Myocyte (in vitro differentiated cells): Measurements from ENCODE around the gene RPP25. TPM values are rescaled to one million over a fixed set of nuclear protein-coding genes. Genes with fewer than 3 reads are reported as not detected.
A peak's percentile ranks its signal among the peaks of the same experiment; 100 is the strongest.
"Not testable (repeated sequence)": the region's sequence is repeated elsewhere in the genome, so short reads cannot be mapped to it uniquely, and the experiment has no call there.

ENCODE experiments used
- DNase-seq: peaks from one replicate; pipeline ENCODE4 v3.0.0-alpha.2; 2012; ENCODE audit warnings: low read depth
- total RNA-seq: library from RNA; depleted of rRNA; stranded (reverse); fragments of >200 nt; gene quantifications from 2 replicates; pipeline ENCODE4 v1.2.3, GENCODE V29; 2014

Gene RPP25
- total RNA-seq, 1 donor from 2014 or later: 3.2 TPM

DNA sequence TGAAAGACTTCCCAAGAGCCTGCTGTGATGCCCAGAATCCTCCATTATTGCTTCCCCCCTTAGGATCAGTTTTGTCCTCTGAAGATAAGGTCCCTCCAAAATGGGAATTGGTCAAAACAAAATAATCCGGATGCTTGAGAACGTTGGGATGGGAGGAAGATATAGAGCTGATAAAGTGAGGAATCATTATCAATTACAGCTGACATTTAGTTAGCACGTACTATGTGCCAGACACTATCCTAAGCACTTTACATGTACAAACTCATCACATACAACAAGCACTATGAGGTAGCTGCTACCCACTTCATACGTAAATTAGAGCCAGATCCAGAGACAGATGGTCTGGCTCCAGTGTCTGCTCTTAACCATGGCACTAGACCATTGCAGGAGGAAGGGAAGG, 6.6 kb upstream of the RPP25 start:
- no peak for DNase-seq

DNA sequence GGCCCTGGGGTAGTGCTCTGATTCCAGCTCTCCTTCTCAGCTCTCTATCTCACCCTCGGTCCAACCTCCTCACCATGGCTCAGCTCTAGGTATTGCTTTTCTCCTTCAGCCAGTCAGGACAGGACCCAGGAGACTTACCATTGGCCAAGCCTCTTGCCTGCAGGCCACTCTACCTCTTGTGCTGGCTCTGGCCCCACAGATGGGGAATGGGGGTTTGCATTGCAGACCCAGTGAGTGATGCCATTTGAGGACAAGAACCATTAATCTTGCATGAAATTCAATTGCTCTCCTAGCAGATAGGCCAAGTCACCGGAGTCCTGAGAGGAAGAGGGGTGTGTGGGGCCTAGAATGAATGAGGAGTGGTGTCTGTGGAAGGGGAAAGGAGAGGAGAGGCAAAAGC, 6.1 kb upstream of the RPP25 start:
- no peak for DNase-seq

DNA sequence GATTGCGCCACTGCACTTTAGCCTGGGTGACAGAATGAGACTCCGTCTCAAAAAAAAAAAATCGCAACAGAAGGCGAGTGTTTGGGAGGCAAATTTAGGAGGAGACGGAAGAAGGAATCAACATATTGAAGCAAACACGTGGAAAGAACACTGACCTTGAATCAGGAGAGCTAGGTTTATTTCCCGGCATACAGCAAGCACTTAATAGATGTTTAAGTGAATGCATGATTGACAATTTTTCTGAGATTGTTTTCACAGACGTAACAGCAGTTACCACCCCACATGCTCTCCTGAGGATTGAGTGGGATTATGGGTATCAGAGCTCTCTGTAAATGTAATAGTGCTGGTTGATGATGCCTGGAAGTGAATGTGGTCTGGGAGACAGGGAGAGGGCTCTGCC, 5.6 kb upstream of the RPP25 start:
- DNase-seq: no peak

DNA sequence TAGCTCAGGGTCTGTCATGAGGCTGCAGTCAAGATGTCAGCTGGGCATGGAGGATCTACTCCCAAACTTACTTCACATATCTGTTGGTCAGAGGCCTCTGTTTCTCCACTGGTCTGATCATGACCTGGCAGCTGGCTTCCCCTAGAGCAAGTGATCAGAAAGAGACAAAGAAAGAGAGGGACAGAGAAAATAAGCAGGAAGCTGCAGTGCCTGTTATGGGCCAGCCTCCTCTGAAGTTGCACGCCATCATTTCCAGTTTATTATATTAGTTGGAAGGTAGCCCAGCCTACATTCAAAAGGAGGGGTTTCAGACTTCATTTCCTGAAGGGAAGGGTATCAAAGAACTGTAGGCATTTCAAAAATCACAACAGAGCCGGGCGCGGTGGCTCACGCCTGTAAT, 5.0 kb upstream of the RPP25 start:
- no peak for DNase-seq

DNA sequence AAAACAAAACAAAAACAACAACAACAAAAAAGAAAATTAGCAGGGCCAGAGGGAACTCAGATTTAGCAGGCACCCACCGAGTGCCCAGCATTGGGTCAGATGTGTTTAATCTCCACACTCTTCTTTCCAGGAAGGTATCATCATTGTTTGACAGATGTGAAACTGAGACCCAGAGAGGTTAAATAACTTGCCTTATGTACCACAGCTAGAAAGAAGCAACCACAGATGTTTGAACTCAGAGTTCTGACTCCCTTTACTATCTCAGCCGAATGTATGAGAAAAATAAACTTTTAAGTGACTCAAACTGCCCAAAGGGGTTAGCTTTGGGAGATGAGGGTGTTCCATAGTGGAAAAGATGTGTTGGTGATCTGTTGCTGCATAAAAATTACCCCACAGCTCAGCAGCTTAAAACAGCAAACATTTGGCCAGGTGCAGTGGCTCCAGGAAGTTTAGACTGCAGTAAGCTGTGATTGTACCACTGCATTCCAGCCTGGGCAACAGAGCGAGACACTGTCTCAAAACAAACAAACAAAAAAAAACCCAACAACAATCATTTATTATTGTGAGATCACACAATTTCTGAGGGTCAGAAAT, 4.5 kb upstream of the RPP25 start:
- DNase-seq: no peak

DNA sequence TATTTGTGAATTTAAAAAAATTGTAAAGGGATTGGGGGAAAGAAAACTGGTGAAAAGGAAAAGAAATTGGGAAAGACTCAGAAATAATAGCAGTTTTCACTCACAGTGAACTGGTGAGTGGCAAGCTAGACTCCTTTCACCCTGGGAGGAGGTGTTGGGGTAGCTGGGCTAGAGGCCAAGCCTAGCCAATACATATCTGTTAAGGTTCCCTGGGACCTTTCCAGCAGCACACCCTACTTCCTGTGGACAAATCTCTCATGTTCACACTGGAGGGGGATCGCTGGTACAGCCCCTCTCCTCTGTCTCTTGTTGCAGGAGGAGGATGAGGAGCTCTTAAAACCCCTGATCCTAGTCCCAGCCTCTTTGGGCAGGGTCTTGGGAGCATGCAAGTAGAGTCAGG, 3.7 kb upstream of the RPP25 start:
- no peak for DNase-seq

DNA sequence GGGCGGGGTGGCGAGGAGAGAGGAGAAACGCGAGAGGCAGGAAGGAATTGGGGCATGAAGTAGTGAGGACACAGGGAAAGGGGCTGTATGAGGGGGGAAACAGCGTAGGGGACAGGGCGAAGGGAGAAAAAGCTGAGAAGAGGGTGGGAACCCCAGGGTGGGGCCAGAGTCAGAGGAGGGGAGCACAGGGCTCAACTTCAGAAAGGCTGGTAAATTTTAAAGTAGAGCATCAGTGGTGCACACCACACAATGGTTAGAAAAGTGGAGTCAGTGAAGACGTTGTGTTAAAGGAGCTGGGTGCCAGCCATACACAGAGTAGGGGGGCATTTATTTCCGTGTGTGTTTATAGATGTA, 3.0 kb upstream of the RPP25 start:
- no peak for DNase-seq

DNA sequence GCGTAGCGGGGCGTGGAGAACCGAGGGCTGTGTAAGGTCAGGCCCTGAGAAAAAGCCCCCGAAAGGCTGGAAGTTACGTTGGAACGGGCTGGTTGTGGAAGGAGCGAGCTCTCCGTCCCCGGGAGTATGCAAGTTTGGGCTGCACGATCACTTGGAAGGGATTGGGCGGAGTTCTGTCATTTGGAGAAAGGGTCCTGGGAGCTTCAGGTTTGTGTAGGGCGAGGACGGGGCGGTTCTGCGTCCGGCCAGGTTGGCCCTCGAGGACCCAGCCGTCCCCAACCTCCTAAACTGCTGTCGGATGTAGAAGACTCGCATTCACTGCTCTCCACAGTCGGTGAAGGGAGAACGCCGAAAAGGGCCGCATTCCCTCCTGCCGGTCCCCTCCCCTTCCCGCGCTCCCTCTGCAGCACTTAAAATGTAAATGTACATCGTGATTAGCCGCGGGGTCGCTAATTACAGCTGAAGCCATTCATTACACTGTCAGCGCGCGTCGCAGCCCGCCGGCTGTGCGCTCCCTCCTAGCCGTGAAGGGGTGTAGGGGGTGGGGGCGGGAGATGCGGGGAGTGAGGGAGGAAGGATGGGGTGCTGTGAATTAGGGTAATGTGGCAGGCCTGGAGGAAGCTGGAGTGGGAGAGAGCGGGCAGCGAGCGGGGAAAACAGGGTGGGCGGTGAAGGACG, 2.5 kb upstream of the RPP25 start:
- no peak for DNase-seq

DNA sequence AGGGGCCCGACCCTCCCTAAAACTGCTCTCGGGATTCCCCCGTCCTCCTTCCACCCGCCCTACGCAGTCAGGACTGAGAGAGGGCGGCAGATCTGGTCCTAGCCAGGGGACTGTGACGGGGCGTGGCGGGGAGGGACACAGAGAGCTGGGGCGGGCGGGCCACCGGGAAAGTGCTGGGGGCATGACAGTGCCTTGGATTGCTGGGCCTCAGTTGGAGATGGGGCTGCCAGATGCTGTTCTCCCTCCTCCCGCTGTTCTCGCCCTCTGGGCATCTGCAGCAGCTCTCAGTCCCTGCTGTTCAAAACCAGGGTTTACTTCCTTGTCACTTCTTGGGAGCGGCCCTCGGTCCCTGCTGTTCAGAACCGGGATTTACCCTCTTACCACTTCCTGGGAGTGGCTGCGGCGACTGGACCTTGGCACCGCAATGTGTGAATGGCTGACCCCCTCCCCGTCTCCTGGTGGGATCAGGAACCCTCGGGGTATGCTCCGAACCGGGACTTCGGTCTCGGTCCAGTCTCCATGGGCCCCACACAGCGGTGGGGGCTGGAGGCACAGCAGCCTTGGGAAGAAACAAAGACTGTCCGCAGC, 1.8 kb upstream of the RPP25 start:
- DNase-seq: peak; percentile 40

DNA sequence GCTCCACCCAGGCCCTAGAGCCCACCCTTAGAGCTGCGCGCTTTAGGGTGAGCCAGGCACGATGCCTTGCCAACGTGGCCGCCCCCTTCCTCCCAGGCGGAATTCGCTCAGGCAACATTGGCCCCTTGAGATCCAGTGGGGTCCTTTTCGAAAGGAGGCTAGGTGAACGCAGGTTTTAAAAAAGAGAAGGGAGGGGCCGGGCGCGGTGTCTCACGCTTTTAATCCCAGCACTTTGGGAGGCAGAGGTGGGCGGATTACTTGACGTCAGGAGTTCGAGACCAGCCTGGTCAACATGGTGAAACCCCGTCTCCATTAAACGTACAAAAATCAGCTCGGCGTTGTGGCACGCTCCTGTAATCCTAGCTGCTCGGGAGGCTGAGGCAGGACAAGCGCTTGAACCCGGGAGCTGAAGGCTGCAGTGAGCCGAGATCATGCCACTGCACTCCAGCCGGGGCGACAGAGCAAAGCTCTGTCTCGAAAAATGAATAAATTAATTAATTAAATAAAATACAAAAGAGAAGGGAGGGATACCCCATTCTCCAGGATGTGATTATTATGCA, 984 bp upstream of the RPP25 start:
- DNase-seq: no peak

DNA sequence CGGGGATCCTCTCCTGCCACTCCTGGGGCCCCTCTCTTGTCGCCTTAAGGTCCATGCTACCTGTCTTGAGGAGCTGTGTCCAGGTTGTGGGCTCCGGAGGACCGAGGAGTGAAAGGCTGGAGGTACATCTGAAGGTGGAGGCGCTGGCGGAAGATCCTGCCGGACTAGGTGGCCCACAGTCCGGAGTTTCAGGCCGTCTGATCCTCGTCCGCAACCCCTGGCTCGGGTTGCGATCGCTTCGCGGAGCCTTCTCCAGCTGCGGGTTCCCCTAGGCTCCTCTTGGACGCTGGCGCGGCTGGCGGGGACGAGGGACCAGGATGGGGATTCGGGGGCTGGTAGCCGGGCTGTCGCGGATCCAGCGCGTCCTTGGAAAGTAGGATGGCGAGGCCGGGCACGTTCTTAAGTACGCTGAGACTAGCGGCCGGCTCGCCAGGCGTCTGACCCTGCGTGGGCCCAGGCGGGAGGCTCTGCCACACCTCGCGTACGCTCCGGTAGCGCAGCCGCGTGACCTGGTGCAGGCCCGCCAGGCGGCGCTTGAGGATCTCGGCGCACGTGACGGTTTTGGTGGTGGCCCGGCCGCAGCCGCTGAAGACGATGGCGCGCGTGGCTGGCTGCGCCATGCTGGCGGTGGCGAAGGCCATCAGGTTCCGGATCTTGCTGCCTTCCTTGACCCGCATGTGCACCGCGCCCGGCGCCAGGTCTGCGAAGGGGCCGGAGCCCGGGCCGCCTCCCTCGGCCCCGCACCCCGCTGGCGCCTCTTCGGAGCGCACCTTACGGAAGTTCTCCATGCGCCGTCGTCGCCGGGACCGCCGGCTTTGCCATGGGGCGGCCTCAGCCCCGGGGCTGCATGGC, 550 bp downstream of the RPP25 start:
- no peak for DNase-seq

DNA sequence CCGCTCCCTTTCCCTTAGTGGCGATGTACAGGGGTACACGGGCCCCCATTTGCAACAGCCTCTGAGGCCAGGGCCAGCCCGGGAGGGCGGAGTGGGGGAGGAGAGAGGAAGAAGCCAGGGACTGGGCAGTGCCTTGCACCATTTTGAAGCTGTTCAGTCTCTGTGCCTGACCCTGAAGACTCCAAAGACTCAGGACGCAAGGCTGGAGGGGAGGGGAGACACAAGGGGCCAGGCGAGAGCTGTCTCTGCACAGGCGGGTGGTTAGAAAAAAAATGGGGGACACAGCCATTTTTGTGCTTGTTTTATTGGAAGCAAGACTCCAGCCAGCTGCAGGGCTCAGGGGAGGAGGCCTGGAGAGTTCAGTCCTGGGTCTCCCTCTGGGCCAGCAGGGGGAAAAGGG, 1.6 kb downstream of the RPP25 start:
- no peak for DNase-seq

DNA sequence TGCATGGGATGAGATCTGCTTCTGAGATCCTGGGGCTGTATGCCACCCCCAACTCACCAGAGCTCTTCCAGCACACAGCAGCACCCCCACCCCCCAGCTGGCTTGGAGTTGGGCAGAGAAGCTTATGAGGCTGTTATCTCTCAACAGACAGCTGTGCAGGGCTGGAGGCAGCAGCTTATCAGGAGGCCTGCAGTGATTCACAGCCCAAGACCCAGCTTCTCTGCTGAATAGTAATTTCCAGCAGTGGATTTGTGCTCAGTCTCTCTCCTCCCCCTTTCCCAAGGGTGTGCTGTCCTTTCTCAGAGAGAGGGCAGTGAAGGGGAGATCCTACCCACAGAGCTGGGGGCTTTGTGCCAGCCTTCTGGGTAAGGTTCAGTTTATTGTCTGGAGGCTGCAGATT, 2.1 kb downstream of the RPP25 start:
- DNase-seq: peak; percentile 14

DNA sequence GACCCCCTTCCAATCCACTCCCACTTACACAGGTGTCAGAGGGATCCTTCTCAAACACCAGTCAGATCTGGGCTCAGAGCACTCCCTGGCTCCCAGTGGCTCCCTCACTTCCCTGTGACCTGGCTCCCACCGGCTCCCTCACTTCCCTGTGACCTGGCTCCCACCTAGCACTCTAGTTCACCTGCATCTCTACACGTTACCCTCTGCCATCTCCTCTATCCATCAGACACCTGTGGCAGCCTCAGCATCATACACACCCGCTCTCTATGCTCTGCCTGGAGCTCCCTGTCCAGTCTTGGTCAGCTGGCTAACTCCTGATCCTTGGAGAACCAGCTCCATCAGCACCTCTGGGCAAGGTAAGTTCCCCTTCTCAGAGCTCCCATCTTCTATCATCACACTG, 5.6 kb downstream of the RPP25 start:
- no peak for DNase-seq

DNA sequence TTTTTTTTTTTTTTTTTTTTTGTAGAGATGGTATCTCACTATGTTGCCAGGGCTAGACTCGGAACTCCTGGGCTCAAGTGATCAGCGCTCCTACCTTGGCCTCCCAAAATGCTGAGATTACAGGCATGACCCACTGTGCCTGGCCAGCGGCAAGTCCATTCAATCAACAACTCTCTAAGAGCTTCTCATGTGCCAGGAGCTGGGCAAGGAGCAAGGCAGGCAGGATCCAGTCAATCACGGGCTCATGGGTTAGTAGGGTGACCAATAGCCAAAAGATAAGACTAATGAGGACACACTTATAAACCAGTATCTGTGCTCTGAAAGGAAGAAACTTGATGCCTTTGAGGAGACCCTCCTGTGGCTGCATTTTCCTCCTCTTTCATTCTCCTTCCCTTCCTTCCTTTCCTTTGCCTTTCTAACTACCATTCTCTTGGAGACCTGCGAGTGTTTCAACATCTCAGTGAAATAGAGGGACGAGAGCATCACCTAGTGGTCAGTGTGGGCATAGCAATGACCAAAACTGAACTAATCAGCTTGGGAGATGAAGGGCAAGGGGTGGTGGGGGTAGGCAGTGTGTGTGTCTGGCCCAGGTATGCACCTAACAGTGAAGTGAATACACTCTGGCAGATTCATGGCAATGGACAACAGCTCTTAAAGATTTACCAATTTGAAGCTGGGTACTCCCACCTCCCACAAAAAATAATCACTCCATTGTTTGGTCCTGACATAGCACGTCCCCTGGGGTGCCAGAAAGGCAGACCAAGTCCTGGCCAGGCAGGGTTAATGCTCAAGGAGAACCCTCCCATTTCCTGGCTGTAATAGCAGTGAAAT, 6.3 kb downstream of the RPP25 start:
- DNase-seq: peak; percentile 83

DNA sequence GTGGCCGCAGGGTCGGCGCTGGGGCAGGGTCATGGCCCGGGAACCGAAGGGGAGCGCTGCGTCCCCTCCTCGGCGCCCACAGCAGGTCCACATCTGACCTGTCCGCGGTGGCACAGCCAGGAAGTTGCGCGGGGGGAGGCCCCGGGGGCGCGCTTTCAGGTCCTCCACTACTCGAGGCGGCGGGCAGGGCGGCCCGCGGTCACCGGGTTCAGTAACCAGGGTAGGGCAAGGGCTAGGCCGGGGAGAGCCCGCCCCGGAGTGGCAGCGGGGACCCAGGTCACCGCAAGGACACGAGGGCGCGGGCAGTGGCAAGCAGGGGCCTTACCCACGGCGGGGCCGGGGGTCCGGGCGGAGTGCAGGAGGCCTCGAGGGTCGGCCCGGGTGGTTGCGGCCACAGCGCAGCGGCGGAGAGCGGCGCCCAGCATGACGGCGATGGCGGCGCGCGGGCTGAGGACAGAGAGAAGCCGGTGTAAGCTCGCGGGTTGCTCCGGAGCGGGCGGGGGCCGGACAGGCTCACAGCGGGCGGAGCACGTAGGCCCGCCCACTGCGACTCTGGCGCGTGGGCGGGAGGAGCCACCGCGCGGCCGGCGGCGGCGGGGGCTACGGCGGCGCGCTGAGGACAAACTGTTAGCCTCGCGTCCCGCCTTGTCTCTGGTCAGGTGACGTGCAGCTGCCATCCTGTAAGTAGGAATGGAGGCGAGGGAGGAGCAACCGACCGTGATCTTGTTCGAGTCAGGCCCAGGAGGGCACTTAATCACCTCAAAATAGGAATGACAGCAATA, 18.8 kb downstream of the RPP25 start, which contains the start of gene COX5A:
TSS of gene COX5A (minus strand) at position 484 of the 782 bp plus-strand sequence. CDS start at position 425, 59 bp downstream.
- DNase-seq: peak; percentile 97

DNA sequence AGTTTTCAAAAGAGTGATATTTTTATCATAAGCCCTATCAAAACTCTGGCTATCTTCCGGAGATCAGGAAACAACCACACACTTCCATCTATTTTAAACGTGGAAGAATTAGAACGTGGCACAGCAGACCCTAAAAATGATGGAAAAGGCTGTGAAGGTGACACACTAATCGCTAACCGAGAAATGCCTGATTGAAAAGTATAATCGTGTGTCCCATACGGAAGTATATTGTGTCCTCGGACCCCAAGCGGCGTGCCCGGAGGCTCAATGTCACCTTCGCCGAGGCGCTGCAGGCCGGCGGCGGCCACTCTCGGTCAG, 19.3 kb downstream of the RPP25 start:
- DNase-seq: no peak

DNA sequence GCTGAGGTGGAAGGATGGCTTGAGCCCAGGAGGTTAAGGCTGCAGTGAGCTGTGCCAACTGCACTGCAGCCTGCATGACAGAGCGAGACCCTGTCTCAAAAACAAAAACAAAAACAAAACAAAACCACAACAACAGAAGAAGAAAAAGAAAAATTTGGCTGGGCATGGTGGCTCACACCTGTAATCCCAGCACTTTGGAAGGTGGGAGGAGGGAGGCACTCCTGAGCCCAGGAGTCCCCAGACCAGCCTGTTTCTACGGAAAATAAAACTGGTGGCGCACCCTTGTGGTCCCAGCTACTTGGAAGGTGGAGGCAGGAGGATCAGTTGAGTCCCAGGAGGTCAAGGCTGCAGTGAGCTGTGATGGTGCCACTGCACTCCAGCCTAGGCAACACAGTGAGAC, 21.4 kb downstream of the RPP25 start:
- DNase-seq: not testable (repeated sequence)

DNA sequence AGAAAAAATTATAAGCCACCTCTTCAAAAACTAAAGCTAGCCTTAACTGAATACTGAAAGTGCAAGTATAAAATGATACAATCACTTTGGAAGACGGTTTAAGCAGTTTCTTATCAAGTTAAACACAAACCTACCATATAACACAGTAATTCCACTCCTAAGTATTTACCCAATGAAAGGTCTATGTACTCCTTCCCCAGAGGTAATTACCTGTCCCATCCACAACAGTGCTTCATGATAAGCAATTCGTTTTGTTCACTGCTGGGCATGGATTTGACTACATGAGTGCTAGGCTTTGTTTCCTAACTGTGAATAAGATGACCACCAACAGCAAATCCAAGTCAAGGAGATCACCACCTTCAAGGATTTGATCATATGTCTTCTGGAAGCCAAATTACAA, 23.0 kb downstream of the RPP25 start:
- DNase-seq: no peak

DNA sequence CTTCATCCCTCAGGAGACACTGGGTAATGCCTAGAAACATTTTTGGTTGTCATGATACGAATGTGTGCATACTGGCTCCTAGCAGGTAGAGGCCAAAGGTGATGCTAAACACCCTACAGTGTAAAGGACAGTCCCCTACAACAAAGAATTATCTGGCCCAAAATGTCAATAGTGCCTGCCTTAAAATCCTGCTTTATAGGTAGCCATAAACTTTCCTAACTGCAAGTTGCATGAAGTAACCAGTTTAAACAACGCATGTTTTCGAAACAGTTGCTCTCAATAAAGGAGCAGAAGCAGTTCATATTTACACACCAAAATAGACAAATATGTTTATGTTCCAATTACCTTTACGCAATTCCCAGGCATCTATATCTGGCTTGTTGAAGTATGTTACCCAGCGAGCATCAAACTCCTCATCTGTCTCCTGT, 27.8 kb downstream of the RPP25 start:
- no peak for DNase-seq
